Measurements from ENCODE around the gene LRRC27. TPM values are rescaled to one million over a fixed set of nuclear protein-coding genes. Genes with fewer than 3 reads are reported as not detected.

The LRRC27 gene
- total RNA-seq, 4 donors from 2014 or later: 5.1 to 22.3 (median 18.5) TPM

DNA sequence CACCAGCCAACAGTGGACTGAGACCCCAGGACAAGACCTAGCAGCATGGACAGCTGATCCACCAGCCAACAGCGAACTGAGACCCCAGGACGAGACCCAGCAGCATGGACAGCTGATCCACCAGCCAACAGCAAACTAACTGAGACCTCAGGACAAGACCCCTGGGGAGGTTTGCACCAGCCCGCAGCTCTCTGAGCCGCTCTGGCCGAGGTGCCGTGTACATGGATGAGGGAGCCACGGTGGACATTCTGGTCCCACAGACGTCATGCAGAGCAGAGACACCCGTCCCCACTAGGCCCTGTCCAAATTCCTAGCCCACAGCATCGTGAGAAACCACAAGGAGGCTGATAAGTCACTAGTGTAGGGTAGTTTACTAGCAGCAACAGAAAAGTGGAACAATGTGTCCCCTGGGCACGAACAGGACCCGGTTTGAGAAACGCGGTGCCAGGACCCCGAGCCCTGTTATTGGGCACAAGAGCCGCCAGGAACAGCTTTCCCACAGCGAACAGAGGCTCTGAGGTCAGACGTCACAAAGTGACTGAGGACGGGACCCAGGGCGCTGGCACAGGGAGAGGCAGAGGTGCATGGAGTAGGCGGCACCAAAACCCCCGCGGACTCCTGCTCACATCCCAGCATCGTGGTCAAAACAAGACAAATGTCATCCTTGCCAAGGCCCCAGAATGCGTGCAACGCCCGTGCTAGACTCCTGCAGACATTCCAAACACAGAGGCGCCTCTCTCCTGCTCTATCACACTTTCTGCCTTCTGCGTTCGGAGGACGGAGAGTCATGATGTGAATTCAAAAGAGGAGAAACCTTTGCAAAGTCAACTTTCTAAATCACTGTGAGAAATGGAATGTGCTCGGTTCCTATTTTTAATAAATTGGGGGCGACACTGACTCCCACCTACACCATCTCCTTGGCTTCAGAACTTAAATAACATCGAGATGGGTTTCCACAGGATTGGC, 32.3 kb upstream of the LRRC27 start:
- no peaks in the 10 kb centered on the region for H3K27me3 ChIP-seq
- H3K4me1 ChIP-seq: no peaks in the 10 kb centered on the region
- DNase-seq: peak in 2 of 3 donors; percentile 31 to 39
- no peaks in the 10 kb centered on the region for H3K9me3 ChIP-seq
- H3K4me3 ChIP-seq: no peak overlapping the region
- no peak overlapping the region for H3K27ac ChIP-seq
- no peak for TF ChIP-seq POLR2A (IDR thresholded peaks at IDR 0.05)
- TF ChIP-seq, protein P1, sequence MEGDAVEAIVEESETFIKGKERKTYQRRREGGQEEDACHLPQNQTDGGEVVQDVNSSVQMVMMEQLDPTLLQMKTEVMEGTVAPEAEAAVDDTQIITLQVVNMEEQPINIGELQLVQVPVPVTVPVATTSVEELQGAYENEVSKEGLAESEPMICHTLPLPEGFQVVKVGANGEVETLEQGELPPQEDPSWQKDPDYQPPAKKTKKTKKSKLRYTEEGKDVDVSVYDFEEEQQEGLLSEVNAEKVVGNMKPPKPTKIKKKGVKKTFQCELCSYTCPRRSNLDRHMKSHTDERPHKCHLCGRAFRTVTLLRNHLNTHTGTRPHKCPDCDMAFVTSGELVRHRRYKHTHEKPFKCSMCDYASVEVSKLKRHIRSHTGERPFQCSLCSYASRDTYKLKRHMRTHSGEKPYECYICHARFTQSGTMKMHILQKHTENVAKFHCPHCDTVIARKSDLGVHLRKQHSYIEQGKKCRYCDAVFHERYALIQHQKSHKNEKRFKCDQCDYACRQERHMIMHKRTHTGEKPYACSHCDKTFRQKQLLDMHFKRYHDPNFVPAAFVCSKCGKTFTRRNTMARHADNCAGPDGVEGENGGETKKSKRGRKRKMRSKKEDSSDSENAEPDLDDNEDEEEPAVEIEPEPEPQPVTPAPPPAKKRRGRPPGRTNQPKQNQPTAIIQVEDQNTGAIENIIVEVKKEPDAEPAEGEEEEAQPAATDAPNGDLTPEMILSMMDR (IDR thresholded peaks at IDR 0.05): no peak
- H3K36me3 ChIP-seq: no peaks in the 10 kb centered on the region

- peak in 1 of 3 donors; percentile 21 for DNase-seq
- Histone ChIP-seq H3K27ac (no peak overlapping the region), H3K9me3 (no peaks in the 10 kb centered on the region), H3K4me1 (no peaks in the 10 kb centered on the region), H3K36me3 (no peaks in the 10 kb centered on the region), H3K4me3 (no peak overlapping the region), H3K27me3 (no peaks in the 10 kb centered on the region)
- TF ChIP-seq, protein P1 (IDR thresholded peaks at IDR 0.05): no peak
- TF ChIP-seq POLR2A (IDR thresholded peaks at IDR 0.05): no peak
Observed at GRCh38 chr10:132300582-132300981, 31.4 kb upstream of the LRRC27 start.

- Histone ChIP-seq H3K27ac (no peak overlapping the region), H3K4me3 (no peak overlapping the region), H3K27me3 (no peaks in the 10 kb centered on the region), H3K36me3 (no peaks in the 10 kb centered on the region), H3K4me1 (peaks cover 0 to 2% (median under 1%) of the 10 kb centered on the region in 4 donors), H3K9me3 (no peaks in the 10 kb centered on the region)
- no peak for TF ChIP-seq POLR2A (IDR thresholded peaks at IDR 0.05)
- DNase-seq: peak in 2 of 3 donors; percentile 21 to 34
Observed at GRCh38 chr10:132301371-132302330, 30.3 kb upstream of the LRRC27 start.

DNA sequence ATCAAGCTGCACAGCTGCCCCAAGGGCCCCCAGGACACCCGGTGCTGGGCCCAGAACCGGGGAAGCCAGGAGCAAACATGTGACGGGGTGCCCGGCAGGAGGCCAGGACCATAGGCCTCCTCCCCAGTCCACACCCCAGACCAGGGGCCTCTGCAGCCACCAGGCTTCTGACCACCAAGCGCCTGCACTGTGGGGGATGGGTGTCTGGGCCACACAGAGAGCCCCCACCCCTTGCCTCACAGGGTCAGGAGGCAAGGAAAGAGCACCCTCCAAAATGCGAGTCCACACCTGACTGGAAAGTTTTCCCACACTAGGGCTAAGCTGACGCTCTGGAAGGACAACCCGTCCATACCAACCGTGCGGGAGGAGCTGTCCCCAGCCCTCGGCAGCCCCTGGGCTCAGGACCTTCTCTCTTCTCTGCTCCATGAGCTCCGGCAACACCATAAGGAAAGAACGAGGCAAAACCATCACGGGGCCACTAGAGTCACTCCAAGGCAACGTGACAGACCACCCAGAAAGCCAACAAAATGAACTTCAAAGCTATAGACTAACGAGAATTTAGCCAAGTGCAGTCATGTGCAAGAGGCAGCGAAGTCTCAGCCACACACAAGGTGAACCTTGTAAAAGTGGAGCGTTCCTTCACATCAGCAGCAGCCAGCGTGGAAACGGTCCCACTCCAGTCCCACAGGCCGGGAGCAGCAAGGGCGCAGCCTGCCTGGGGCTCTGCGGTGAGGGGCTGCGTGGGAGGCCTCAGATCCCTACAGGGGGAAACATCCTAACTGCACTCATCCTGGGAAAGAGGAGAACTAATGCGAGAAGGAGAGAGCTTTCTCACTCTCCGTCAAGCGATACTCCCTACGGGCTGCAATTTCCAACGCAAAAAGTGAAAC, 29.3 kb upstream of the LRRC27 start:
- Histone ChIP-seq H3K4me3 (no peak overlapping the region), H3K36me3 (no peaks in the 10 kb centered on the region), H3K4me1 (peaks cover 0 to 9% (median 3%) of the 10 kb centered on the region in 4 donors), H3K27ac (no peak overlapping the region), H3K27me3 (no peaks in the 10 kb centered on the region), H3K9me3 (no peaks in the 10 kb centered on the region)
- TF ChIP-seq, protein P1 (IDR thresholded peaks at IDR 0.05): no peak
- no peak for TF ChIP-seq POLR2A (IDR thresholded peaks at IDR 0.05)
- peak in 2 of 3 donors; percentile 36 to 37 for DNase-seq

GRCh38 chr10:132303361-132304115, 28.5 kb upstream of the LRRC27 start:
- Histone ChIP-seq H3K27ac (no peak overlapping the region), H3K36me3 (no peaks in the 10 kb centered on the region), H3K27me3 (no peaks in the 10 kb centered on the region), H3K9me3 (no peaks in the 10 kb centered on the region), H3K4me3 (no peak overlapping the region), H3K4me1 (peaks cover 0 to 15% (median 5%) of the 10 kb centered on the region in 4 donors)
- DNase-seq: peak in 2 of 3 donors; percentile 19 to 25
- no peak for TF ChIP-seq POLR2A (IDR thresholded peaks at IDR 0.05)
- TF ChIP-seq, protein P1 (IDR thresholded peaks at IDR 0.05): no peak

Measured in Peyer's patch (tissue), 4 donors.